IPS DF 4.7 (cell line): ENCODE data around the gene MTHFSD.

Experiments used
- DNase-seq: peaks from one replicate; pipeline ENCODE4 v3.0.0-alpha.2; 2013; ENCODE audit warnings: low spot score; ENCODE audit errors: extremely low read depth

The MTHFSD gene

GRCh38 chr16:86502856-86503748 lies 51.9 kb downstream of the MTHFSD start:
- DNase-seq = no peak

GRCh38 chr16:86501989-86502855 lies 52.8 kb downstream of the MTHFSD start:
- no peak for DNase-seq

GRCh38 chr16:86500708-86501510 lies 54.1 kb downstream of the MTHFSD start:
- no peak for DNase-seq

- DNase-seq = no peak
Observed at GRCh38 chr16:86499889-86500707, 54.9 kb downstream of the MTHFSD start.

- no peak for DNase-seq
Observed at GRCh38 chr16:86499440-86499786, 55.6 kb downstream of the MTHFSD start.

GRCh38 chr16:86498671-86499439 lies 56.2 kb downstream of the MTHFSD start:
- no peak for DNase-seq

GRCh38 chr16:86498155-86498670 lies 56.8 kb downstream of the MTHFSD start:
- no peak for DNase-seq

GRCh38 chr16:86497551-86498021 lies 57.4 kb downstream of the MTHFSD start:
- no peak for DNase-seq

GRCh38 chr16:86496929-86497461 lies 58.0 kb downstream of the MTHFSD start:
- DNase-seq = no peak

GRCh38 chr16:86496262-86496928 lies 58.6 kb downstream of the MTHFSD start:
- no peak for DNase-seq

GRCh38 chr16:86495756-86496261 lies 59.2 kb downstream of the MTHFSD start:
- no peak for DNase-seq

GRCh38 chr16:86495357-86495701 lies 59.7 kb downstream of the MTHFSD start:
- no peak for DNase-seq

- DNase-seq = no peak
Observed at GRCh38 chr16:86494565-86495356, 60.3 kb downstream of the MTHFSD start.

- DNase-seq = no peak
Observed at GRCh38 chr16:86494039-86494564, 60.9 kb downstream of the MTHFSD start.

GRCh38 chr16:86492961-86493629 lies 61.9 kb downstream of the MTHFSD start:
- no peak for DNase-seq

GRCh38 chr16:86492267-86492960 lies 62.6 kb downstream of the MTHFSD start:
- no peak for DNase-seq
